Keratinocyte (primary cell): Measurements from ENCODE around the gene ATXN2. TPM values are rescaled to one million over a fixed set of nuclear protein-coding genes. Genes with fewer than 3 reads are reported as not detected.
A peak's percentile ranks its signal among the peaks of the same experiment; 100 is the strongest.

Experiments
- DNase-seq: peaks from one replicate; pipeline ENCODE4 v3.0.0-alpha.2; 2011; ENCODE audit warnings: low read depth, missing footprints, low spot score
- FAIRE-seq: peaks from 2 replicates; lab custom pipeline; 2011; peaks lifted over from hg19 to GRCh38; lab: Jason Lieb, UNC
- H2AFZ ChIP-seq: 2 replicates; pipeline ENCODE4 v1.6.0; 2012; ENCODE audit warnings: low read length, control low read depth, inconsistent platforms; ENCODE audit not compliant: control insufficient read depth
- H3K27ac ChIP-seq: 2 replicates; pipeline ENCODE4 v1.5.1; 2011; ENCODE audit warnings: low read length; ENCODE audit not compliant: control insufficient read depth, insufficient read depth
- H3K27me3 ChIP-seq: 3 replicates; pipeline ENCODE4 v1.6.0; 2011; ENCODE audit warnings: low read length; ENCODE audit not compliant: control insufficient read depth, insufficient read depth; ENCODE audit errors: extremely low read depth
- H3K36me3 ChIP-seq, 2 experiments: 2 replicates in 1 of 2; 3 replicates in 1 of 2; pipeline ENCODE4 v1.5.1; 2011; ENCODE audit warnings: low read length in 2 of 2, mild to moderate bottlenecking in 1 of 2; ENCODE audit not compliant: control insufficient read depth in 2 of 2, insufficient read depth in 2 of 2; ENCODE audit errors: extremely low read depth in 1 of 2
- H3K4me1 ChIP-seq: 3 replicates; pipeline ENCODE4 v1.5.1; 2011; ENCODE audit warnings: low read length; ENCODE audit not compliant: control insufficient read depth, insufficient read depth; ENCODE audit errors: extremely low read depth
- H3K4me2 ChIP-seq: 3 replicates; pipeline ENCODE4 v1.6.0; 2011; ENCODE audit warnings: low read depth, low read length; ENCODE audit not compliant: control insufficient read depth, insufficient read depth; ENCODE audit errors: extremely low read depth
- H3K4me3 ChIP-seq, 3 experiments: fragments of 200-600 bp in 1 of 3; sonication (generic) in 1 of 3; 2 replicates in 2 of 3; 3 replicates in 1 of 3; pipeline ENCODE4 v1.5.1; 2011 to 2016; ENCODE audit warnings: low read length in 3 of 3, mild to moderate bottlenecking in 3 of 3, control low read depth in 2 of 3, inconsistent platforms in 1 of 3, low read depth in 1 of 3, mixed read lengths in 1 of 3, mixed run types in 1 of 3, moderate library complexity in 1 of 3; ENCODE audit not compliant: control insufficient read depth in 2 of 3, insufficient read depth in 2 of 3; ENCODE audit errors: extremely low read depth in 1 of 3
- H3K79me2 ChIP-seq: 2 replicates; pipeline ENCODE4 v1.6.0; 2012; ENCODE audit warnings: low read length; ENCODE audit not compliant: control insufficient read depth, insufficient read depth
- H3K9ac ChIP-seq: 3 replicates; pipeline ENCODE4 v1.6.0; 2011; ENCODE audit warnings: low read length; ENCODE audit not compliant: control insufficient read depth, insufficient read depth; ENCODE audit errors: extremely low read depth
- H3K9me1 ChIP-seq: 3 replicates; pipeline ENCODE4 v1.6.0; 2011; ENCODE audit warnings: low read length; ENCODE audit not compliant: control insufficient read depth, insufficient read depth; ENCODE audit errors: extremely low read depth
- H3K9me3 ChIP-seq: 2 replicates; pipeline ENCODE4 v1.5.1; 2012; ENCODE audit warnings: low read depth, low read length; ENCODE audit not compliant: control insufficient read depth
- H4K20me1 ChIP-seq: 3 replicates; pipeline ENCODE4 v1.6.0; 2011; ENCODE audit warnings: low read length; ENCODE audit not compliant: control insufficient read depth, insufficient read depth; ENCODE audit errors: extremely low read depth
- EZH2 ChIP-seq: IDR thresholded peaks from one replicate; pipeline ENCODE4 v1.6.1; 2012; ENCODE audit warnings: inconsistent platforms, mild to moderate bottlenecking, low read length, moderate library complexity
- dilution Hi-C: fragments of 300-500 bp; cut with MboI; formaldehyde crosslinking; loops from one replicate; pipeline ENCODE4 v1.7.0; 2020; ENCODE audit warnings: low sequenced_read_pairs; ENCODE audit not compliant: extremely low pct_ligation_motif_present
- polyA plus RNA-seq, 5 experiments: library from polyadenylated mRNA; depleted of rRNA in 3 of 5; stranded (reverse) in 3 of 5; stranded (forward) in 1 of 5; unstranded in 1 of 5; fragments of >200 nt; gene quantifications; 1 replicate in 1 of 5; 2 replicates in 3 of 5; 3 replicates in 1 of 5; pipeline versions ENCODE4 v1.2.1 to v1.2.3, GENCODE V29; 2011 to 2012; ENCODE audit warnings: missing spikeins in 2 of 5, low read depth in 1 of 5, low replicate concordance in 1 of 5
- TF ChIP-seq, protein P1 (sequence below), 3 experiments: IDR thresholded peaks in 1 of 3; conservative IDR thresholded peaks in 1 of 3; optimal IDR thresholded peaks in 1 of 3; 2 replicates in 2 of 3; 3 replicates in 1 of 3; pipeline versions ENCODE3 to v1.5.1; 2011; ENCODE audit warnings: low read length in 3 of 3, mild to moderate bottlenecking in 3 of 3, moderate library complexity in 2 of 3, control low read depth in 1 of 3, inconsistent platforms in 1 of 3; ENCODE audit not compliant: insufficient read depth in 2 of 3; ENCODE audit errors: extremely low read depth in 1 of 3

ATXN2 gene
- polyA plus RNA-seq, 1 donor (not counting 4 experiments of a cell fraction or from before 2014, with no cell fraction given): 19.6 TPM

DNA sequence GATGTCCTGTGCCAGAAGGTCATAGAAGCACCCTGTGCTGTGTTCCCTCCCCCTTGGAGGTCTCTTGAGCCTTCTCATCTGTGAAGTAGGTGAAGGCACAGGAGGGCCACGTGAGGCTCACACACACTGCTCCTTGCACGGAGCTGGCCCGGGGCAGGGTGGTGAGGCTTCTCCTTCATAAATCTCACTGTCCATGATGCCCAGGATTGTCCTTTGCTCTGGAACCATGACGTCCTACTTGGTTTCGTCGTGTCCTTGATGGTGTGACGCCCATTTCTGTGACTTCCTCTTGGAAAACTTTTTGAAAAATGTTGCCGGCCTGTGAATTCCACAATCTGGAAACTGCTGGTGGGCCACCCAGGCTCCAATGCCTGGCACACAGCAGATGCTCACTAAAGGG, 159.0 kb downstream of the ATXN2 start:
- H3K9me1 ChIP-seq: peaks cover 6% of the 10 kb centered on the region
- H3K27ac ChIP-seq: no peak overlapping the region
- TF ChIP-seq, protein P1, sequence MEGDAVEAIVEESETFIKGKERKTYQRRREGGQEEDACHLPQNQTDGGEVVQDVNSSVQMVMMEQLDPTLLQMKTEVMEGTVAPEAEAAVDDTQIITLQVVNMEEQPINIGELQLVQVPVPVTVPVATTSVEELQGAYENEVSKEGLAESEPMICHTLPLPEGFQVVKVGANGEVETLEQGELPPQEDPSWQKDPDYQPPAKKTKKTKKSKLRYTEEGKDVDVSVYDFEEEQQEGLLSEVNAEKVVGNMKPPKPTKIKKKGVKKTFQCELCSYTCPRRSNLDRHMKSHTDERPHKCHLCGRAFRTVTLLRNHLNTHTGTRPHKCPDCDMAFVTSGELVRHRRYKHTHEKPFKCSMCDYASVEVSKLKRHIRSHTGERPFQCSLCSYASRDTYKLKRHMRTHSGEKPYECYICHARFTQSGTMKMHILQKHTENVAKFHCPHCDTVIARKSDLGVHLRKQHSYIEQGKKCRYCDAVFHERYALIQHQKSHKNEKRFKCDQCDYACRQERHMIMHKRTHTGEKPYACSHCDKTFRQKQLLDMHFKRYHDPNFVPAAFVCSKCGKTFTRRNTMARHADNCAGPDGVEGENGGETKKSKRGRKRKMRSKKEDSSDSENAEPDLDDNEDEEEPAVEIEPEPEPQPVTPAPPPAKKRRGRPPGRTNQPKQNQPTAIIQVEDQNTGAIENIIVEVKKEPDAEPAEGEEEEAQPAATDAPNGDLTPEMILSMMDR (optimal IDR thresholded peaks at IDR 0.05 in 1 of 3, IDR thresholded peaks at IDR 0.05 in 1 of 3, conservative IDR thresholded peaks at IDR 0.05 in 1 of 3; ENCODE audit: extremely low read depth in 1 of 3, insufficient read depth in 2 of 3, low read length in 3 of 3): no peak
- TF ChIP-seq EZH2: no peak
- H3K4me1 ChIP-seq: peaks cover 35% of the 10 kb centered on the region
- H2AFZ ChIP-seq: no peak overlapping the region
- FAIRE-seq (no peak), DNase-seq (no peak)
- H3K9me3 ChIP-seq: no peaks in the 10 kb centered on the region
- peaks cover 1 to 18% of the 10 kb centered on the region in 2 experiments for H3K36me3 ChIP-seq
- dilution Hi-C loops: no loop called here
- H3K27me3 ChIP-seq: no peaks in the 10 kb centered on the region
- H3K4me3 ChIP-seq: no peak overlapping the region
- H3K9ac ChIP-seq: no peak overlapping the region
- H3K79me2 ChIP-seq: peaks cover 58% of the 10 kb centered on the region
- H4K20me1 ChIP-seq: peaks cover 9% of the 10 kb centered on the region
- no peak overlapping the region for H3K4me2 ChIP-seq

DNA sequence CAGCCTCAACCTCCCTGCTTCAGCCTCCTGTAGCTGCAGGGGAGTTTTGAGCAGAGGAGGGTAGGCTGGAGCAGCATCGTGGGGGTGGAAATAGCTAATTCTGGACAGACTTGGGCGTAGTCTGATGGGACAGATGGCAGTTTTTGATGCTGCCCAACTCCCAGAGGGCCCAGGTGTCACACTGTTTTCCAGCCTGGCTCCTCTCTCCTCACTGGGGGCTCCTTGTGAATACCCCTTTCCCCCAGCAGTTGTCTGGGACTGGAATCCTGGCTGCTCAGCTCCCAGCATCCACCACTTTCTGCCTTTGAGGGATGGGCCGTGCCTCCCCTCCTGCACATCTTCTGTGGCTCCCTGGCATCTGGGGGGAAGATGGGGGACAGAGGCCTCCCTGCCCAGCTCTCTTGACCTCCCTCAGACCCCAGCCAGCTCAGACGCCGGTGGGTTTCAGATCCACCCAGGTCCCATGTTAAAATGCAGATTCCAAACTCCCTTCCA, 159.4 kb downstream of the ATXN2 start:
- peaks cover 6% of the 10 kb centered on the region for H3K9me1 ChIP-seq
- H3K27me3 ChIP-seq: no peaks in the 10 kb centered on the region
- peaks cover 62% of the 10 kb centered on the region for H3K79me2 ChIP-seq
- no peak for TF ChIP-seq EZH2
- no peak overlapping the region for H3K9ac ChIP-seq
- H3K9me3 ChIP-seq: no peaks in the 10 kb centered on the region
- H3K4me2 ChIP-seq: no peak overlapping the region
- no peak overlapping the region for H2AFZ ChIP-seq
- no peak for DNase-seq
- peaks cover 1 to 14% of the 10 kb centered on the region in 2 experiments for H3K36me3 ChIP-seq
- no peak for FAIRE-seq
- H3K27ac ChIP-seq: no peak overlapping the region
- H3K4me1 ChIP-seq: peaks cover 39% of the 10 kb centered on the region
- dilution Hi-C loops: no loop called here
- peaks cover 9% of the 10 kb centered on the region for H4K20me1 ChIP-seq
- no peak overlapping the region for H3K4me3 ChIP-seq

DNA sequence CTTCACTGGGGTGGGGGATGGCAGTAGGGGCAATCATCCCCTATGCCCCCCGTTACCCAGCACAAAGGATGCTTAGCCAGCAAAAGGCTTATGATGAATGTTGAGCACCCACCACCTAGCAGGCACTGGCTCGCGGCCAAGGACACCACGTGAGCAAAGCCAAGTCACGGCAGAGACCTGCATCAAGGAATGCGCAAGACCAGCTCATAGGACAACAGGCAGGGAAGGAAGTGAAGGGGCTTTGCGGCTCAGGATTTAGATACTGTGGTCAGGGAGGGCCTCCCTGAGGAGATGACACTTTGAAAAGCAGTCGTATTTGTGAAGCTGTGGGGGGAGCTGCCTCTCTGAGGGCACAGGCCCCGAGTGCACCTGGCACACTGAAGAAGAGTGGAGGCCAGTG, 160.6 kb downstream of the ATXN2 start:
- dilution Hi-C loops: no loop called here
- Histone ChIP-seq H3K9ac (no peak overlapping the region), H3K27me3 (no peaks in the 10 kb centered on the region), H3K9me1 (peaks cover 6% of the 10 kb centered on the region), H3K4me2 (peak overlapping the region; percentile 62), H3K4me1 (peaks cover 41% of the 10 kb centered on the region), H4K20me1 (peaks cover 9% of the 10 kb centered on the region), H2AFZ (no peak overlapping the region), H3K79me2 (peaks cover 60% of the 10 kb centered on the region), H3K36me3 (peaks cover 0 to 14% of the 10 kb centered on the region in 2 experiments), H3K9me3 (no peaks in the 10 kb centered on the region), H3K4me3 (no peak overlapping the region), H3K27ac (peak overlapping the region; percentile 55)
- FAIRE-seq: peak; percentile 13
- TF ChIP-seq, protein P1 (optimal IDR thresholded peaks at IDR 0.05 in 1 of 3, IDR thresholded peaks at IDR 0.05 in 1 of 3, conservative IDR thresholded peaks at IDR 0.05 in 1 of 3; ENCODE audit: extremely low read depth in 1 of 3, insufficient read depth in 2 of 3, low read length in 3 of 3): no peak
- no peak for TF ChIP-seq EZH2
- peak; percentile 81 for DNase-seq
